GM19239 (cell line): ENCODE results near the gene AGBL4.

Source experiments
- DNase-seq: peaks from one replicate; pipeline ENCODE4 v3.0.0; 2011; ENCODE audit warnings: low spot score; ENCODE audit not compliant: insufficient read length
- FAIRE-seq: peaks from 2 replicates; lab custom pipeline; 2011; peaks lifted over from hg19 to GRCh38; lab: Jason Lieb, UNC

AGBL4 gene

GRCh38 chr1:48969971-48970370 is 1053.8 kb downstream of the AGBL4 start:
- DNase-seq (no peak), FAIRE-seq (no peak)

GRCh38 chr1:48967318-48967717 is 1056.4 kb downstream of the AGBL4 start:
- DNase-seq, result no peak
- no peak for FAIRE-seq

DNA sequence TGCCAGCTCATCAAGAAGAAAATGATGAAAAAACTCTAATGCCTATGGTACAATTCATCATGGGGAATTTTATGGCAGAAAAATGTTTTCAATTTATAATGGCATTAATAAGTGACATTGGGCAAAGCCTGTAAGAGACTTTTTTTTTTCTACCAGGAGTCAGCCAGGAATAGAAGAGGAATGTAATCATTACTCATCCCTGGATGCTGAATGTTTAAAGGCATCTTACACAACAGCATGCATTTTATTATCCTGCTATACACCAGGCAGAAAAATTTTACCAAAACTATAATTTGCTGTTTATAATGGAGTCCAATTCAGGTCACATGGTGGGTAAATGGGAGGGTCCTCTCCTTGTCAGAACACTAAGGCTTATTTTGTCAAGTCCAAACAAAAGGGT is 1057.2 kb downstream of the AGBL4 start:
- no peak for FAIRE-seq
- no peak for DNase-seq

- DNase-seq (no peak), FAIRE-seq (no peak)
Observed at GRCh38 chr1:48960320-48960719, 1063.4 kb downstream of the AGBL4 start.

DNA sequence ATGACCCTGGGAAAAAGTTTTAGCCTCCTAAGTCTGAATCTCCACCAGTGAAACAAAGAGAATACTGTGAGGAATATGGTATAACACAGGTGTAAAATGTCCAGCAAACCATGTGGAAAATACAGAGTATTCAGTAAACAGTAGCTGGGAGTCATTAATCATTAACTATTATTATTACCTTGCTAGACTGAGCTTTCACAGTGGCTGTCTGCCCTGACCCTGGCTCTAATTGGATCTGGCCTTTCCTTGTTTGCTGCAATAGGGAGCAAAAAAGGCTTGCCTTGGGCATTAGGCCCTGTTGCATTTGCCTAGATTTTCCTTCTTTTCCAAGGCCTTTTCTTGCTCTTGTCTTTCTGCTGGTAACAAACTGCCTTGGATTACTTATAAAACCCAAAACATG is 1068.0 kb downstream of the AGBL4 start:
- FAIRE-seq (no peak), DNase-seq (no peak)

DNA sequence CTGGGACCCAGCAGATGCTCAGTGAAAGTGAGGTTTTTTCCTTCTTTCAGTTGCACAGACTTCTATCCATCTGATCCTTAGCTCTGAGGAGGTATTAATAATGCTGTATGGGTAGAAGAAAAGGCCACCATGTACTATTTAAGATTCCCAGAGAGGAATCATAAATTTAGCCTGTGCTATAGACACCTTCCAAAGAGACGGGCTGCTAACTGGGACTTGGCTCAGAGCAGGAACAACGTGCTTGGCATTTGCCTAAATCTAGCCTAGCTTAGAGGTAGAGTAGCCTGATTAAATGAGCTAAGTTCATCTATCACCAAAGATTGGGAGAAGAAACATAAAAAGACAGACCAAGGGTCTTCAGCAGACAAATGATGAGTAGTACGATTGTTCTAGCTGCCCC is 1070.1 kb downstream of the AGBL4 start:
- DNase-seq (no peak), FAIRE-seq (no peak)

- FAIRE-seq (no peak), DNase-seq (no peak)
Observed at GRCh38 chr1:48948562-48948961, 1075.2 kb downstream of the AGBL4 start.

DNA sequence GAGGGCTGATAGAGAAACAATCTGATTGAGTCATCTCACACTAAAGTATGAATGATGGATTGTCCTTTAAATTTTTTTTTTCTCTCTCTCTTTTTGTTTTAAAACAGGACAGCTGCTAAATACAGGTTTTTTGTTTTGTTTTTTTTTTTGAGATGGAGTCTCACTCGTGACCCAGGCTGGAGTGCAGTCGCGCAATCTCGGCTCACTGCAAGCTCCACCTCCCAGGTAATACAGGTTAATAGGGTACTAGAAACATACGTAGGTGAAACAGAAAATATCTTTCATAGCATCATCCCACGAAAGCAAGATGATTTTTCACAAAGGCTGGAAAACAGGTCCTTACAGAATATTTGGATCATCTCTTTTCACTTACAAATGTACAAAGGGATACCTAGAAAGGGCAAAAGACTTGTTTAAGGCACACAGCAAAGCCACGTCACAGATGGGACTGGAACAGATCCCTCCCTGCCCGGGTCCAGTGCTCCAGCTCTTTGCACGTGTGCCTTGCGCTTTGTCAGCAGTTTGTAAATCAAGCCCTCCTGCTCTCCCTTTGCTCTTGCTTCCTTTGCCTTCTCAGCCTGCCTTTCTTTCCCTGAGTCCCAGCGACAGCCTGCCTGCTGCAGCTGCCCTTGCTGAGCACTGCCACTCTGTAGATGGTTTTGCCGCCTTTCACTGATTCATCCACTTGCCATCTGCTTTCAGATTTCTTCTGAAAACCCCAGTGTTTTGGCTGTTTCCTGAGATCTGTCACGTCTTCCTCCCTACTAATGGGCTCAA is 1075.8 kb downstream of the AGBL4 start:
- no peak for FAIRE-seq

DNA sequence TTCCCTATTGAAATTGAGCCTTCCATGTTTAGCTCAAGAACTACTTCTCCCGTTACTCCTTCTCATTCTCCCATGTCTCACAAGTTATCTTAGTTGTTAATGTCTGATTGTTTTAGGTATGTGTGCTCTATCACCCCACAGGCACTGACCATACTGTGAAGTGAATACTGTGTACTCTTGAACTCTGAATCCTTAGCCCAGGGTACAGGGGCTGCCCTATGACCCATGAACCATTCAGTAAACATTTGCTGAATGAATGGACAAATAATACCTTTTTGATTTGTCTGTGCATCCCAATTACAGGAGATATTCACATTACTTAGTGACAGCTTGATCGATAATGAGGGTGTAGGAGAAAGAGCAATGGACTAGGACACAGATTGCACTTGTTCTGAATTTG is 1077.7 kb downstream of the AGBL4 start:
- FAIRE-seq (no peak), DNase-seq (no peak)

More for the DNA sequence above, 1075.8 kb downstream of the AGBL4 start:
- DNase-seq, result no peak

DNA sequence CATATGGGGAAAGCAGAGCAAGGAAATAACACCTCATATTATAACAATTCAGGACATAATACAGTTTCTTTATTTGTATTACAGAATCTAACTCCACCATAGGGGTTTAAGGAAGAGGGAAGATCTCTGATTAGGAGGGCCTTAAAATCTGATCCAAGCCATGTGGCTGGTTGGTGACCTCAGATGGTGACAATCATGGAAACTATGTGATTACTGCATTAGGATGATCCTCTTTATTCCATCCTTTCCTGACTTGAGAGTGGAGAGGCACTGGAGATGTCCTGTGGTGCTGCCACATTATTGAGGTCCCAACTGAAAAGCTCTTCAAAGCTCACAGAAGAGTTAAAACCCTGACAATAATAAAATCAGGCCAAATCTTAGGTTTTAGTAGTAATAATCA is 1078.9 kb downstream of the AGBL4 start:
- FAIRE-seq, result no peak
- DNase-seq, result no peak

GRCh38 chr1:48943826-48944225 is 1079.9 kb downstream of the AGBL4 start:
- DNase-seq, result no peak
- no peak for FAIRE-seq

GRCh38 chr1:48943393-48943792 is 1080.4 kb downstream of the AGBL4 start:
- DNase-seq (no peak), FAIRE-seq (no peak)

- FAIRE-seq, result no peak
Observed at GRCh38 chr1:48940962-48941732, 1082.6 kb downstream of the AGBL4 start.

DNA sequence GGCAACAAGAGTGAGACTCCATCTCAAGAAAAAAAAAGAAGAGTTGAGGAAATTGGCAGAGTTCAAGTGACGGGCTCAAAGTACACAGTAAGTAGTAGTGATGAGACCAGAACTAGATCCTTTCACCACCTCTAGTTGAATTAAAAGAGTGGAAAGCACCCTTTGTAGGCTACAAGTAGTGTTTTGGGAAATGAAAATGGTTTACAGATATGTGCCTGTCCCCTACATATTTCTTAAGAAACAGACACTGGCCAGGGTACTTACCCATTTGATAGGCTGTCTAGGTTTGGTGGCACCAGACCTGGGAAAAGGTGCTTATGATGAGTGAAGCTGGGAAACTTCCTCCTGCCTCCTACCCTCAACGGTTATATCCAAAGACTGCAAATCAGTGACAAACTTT is 1083.4 kb downstream of the AGBL4 start:
- no peak for DNase-seq
- no peak for FAIRE-seq

More at GRCh38 chr1:48940962-48941732, 1082.6 kb downstream of the AGBL4 start:
- no peak for DNase-seq

DNA sequence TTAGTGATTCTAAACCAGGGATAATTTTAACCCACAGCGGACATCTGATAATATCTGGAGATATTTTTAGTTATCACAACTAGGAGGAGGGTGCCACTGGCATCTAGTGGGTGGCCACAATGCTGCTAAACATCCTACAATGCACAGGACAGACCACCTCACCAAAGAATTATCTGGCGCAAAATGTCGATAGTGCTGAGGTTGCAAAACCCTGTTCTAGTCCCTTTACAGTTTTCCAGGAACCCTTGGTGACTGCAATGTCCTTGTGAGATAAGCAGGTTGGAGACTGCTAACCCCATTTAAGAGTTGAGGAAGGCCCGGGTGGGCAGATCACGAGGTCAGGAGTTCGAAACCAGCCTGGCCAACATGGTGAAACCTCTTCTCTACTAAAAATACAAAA is 1083.9 kb downstream of the AGBL4 start:
- no peak for FAIRE-seq
- DNase-seq, result no peak

DNA sequence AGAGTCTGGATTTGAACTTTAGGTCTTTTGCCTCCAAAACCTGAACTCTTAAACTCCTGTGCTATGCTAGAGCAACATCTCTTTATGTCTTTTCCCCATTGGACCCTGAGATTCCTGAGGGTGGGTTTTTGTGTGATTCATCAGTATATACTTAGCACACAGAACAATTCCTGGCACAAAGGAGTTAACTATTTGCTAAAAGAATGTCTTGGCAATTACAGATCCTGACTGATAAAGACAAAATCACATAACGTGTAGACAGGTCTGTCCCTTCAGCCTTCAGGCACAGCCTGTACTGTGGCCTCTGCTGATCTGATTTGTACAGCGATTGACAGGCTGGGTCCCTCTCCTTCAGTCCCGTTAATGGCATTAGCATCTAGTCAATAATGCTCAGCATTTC is 1084.7 kb downstream of the AGBL4 start:
- FAIRE-seq, result no peak

DNA sequence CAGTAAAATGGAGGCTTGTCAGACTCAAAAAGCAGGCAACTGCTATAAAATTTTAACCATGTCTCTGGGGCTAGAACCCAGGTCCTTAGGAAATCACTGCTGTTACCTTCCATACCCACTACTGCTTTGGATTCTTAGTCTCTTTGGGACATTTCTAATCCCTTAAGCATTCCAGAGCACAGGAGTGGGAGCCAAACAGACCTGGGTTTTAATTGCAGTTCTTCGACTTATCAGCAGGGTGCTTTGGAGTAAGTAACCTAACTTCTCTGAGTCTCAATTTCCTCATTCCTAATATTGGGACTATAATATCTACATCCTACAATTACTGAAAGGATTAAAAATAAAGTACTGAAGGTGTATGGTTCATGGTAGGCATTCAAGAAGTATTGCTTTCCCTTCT is 1086.0 kb downstream of the AGBL4 start:
- FAIRE-seq (no peak), DNase-seq (no peak)

More for the DNA sequence above, 1084.7 kb downstream of the AGBL4 start:
- no peak for DNase-seq

- DNase-seq, result no peak
- no peak for FAIRE-seq
Observed at GRCh38 chr1:48936436-48936835, 1087.3 kb downstream of the AGBL4 start.

DNA sequence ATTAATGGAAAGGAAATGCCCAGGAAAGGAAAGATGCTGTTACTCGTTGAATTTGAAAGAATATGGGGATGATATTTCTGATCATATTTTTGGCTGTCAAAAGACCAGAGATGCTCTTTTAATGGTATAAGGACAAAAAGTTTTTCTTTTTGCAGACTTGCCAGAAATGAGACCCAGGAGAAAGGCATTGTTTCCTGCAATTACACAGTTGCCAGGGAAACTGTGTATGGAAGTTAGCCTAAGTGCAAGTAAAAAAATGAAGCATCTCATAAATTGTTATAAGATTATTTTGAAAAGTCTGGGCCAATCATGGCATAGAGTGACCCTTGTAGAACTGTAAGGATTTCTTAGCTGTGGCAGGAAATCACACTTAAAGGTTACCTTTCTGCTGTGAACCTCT is 1091.4 kb downstream of the AGBL4 start:
- DNase-seq (no peak), FAIRE-seq (no peak)

DNA sequence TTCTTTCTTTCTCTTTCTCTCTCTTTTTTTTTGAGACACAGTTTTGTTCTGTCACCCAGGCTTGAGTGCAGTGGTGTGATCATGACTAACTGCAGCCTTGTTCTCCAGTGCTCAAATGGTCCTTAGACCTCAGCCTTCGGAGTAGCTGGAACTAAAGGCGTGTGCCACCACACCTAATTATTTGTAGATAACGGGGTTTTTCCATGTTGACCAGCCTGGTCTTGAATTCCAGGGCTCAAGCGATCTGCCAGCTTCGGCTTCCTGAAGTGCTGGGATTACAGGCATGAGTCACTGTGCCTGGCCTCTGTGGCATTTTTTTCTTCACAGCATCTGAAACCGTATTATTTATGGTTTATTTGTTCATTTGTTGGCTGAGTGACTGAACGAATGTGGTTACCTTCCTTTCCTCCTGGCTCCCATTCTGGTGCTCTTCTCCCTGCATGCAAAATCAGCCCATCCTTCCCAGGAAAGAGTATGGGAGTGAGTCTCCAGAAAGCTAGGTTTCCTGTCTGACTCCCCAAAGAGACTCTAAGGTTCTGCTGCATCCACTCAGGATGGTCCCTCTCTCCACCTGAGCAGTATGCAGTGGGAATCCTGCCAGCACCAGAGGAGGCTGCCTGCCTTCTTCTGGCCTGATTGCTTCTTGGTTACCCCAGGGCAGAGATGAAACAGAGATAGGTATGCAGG is 1092.1 kb downstream of the AGBL4 start:
- DNase-seq (no peak), FAIRE-seq (no peak)

GRCh38 chr1:48930011-48930410 is 1093.7 kb downstream of the AGBL4 start:
- FAIRE-seq (no peak), DNase-seq (no peak)
